Measurements from ENCODE around the gene SLC35G1.

Gene SLC35G1

DNA sequence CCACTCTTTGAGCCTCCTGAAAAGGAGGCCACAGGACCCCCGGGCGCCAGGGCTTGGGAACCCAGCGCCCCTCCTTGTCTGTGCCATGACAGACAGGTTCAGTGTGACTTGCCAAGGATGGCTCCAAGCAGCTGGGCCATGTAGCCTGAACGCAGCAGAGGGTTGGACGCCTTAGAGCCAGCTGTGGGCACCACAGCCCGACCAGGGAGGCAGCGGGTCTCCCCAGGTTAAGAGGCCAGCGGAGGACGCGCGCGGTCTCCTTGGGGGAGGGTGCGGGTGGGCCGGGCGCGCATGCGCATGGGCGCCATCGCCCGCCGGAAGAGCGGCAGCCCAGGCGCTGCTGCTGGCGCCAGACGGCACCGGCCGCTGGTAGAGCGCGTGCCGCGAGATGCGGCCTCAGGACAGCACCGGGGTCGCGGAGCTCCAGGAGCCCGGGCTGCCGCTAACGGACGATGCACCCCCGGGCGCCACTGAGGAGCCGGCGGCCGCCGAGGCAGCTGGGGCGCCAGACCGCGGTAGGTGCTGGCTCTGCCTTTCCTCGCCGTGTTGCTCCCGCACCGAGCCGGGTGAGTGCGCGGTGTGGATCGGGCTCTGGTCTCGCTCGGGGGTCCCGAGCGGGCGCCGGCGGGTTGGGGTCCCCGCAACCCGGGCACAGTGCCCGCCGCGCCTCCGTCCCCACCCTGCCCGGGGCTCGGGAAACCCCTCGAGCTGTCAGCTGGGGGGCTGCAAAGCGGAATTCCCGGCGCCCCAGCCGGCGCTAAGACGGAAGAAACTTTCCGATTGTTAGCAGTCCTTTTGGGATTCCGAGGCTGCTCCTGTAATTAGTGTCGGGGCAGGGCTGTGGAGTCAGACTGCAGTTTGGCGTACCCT is at the start of gene SLC35G1:
SLC35G1 (plus strand) TSS at position 333 of the 870 bp plus-strand sequence; CDS start at position 389, 56 bp downstream.
- Histone ChIP-seq H3K36me3 (0 out of 2 replicates have a peak, but pooled peaks cover 8% of the 10 kb centered on the region), H3K27ac (peak within 1 kb of the TSS; percentile 83), H3K27me3 (no peaks in the 10 kb centered on the region), H3K9me3 (peaks cover 9% of the 10 kb centered on the region), H3K4me2 (peak within 1 kb of the TSS; percentile 67), H3K9ac (peak within 1 kb of the TSS; percentile 84), H3K4me3 (peak within 1 kb of the TSS; percentile 77), H3K4me1 (peaks cover 15% of the 10 kb centered on the region), H4K20me1 (no peaks in the 10 kb centered on the region)
- no peak for TF ChIP-seq Cebpa-rat (IDR thresholded peaks at IDR 0.05)

- Histone ChIP-seq H3K4me2 (no peak overlapping the region), H3K4me3 (no peak overlapping the region), H3K4me1 (peaks cover 6% of the 10 kb centered on the region; the same call in 1 of the 2 replicates), H3K9me3 (peaks cover 14% of the 10 kb centered on the region; the same call in 1 of the 2 replicates), H3K27me3 (no peaks in the 10 kb centered on the region), H3K36me3 (no peaks in the 10 kb centered on the region), H3K27ac (no peak overlapping the region), H3K9ac (no peak overlapping the region), H4K20me1 (no peaks in the 10 kb centered on the region)
- TF ChIP-seq Cebpa-rat (IDR thresholded peaks at IDR 0.05), result no peak
Observed at GRCh38 chr10:93844979-93845626, 48.7 kb upstream of the SLC35G1 start.

DNA sequence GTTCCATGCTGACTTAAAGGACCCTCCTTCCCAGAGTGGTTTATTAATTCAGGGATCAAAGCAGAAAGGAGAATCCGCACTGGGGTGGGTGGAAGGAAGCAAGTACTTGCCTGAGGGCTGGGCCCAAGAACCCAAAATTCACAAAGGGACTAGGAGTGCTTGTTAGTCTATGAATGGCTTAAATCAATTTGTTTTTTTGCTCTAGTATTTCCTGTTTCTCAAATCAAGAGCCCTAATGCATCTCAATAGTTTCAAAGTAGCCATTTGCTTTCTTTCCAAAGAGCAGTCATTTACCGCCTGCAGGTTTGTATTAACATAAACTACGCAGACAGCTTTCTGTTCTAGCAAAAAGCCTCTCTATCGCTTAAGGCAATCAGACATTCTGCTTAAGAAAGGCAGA is 44.2 kb upstream of the SLC35G1 start:
- Histone ChIP-seq H4K20me1 (no peaks in the 10 kb centered on the region), H3K9ac (no peak overlapping the region), H3K9me3 (peaks cover 14% of the 10 kb centered on the region; the same call in 1 of the 2 replicates), H3K27me3 (no peaks in the 10 kb centered on the region), H3K4me1 (no peaks in the 10 kb centered on the region), H3K4me3 (no peak overlapping the region), H3K27ac (no peak overlapping the region), H3K36me3 (no peaks in the 10 kb centered on the region), H3K4me2 (no peak overlapping the region)
- TF ChIP-seq Cebpa-rat (IDR thresholded peaks at IDR 0.05), result no peak

GRCh38 chr10:93850031-93851015 is 43.5 kb upstream of the SLC35G1 start:
- Histone ChIP-seq H3K36me3 (no peaks in the 10 kb centered on the region), H4K20me1 (no peaks in the 10 kb centered on the region), H3K27ac (no peak overlapping the region), H3K4me2 (no peak overlapping the region), H3K27me3 (no peaks in the 10 kb centered on the region), H3K9me3 (0 out of 2 replicates have a peak, but pooled peaks cover 9% of the 10 kb centered on the region), H3K4me1 (no peaks in the 10 kb centered on the region), H3K9ac (no peak overlapping the region), H3K4me3 (no peak overlapping the region)
- no peak for TF ChIP-seq Cebpa-rat (IDR thresholded peaks at IDR 0.05)

DNA sequence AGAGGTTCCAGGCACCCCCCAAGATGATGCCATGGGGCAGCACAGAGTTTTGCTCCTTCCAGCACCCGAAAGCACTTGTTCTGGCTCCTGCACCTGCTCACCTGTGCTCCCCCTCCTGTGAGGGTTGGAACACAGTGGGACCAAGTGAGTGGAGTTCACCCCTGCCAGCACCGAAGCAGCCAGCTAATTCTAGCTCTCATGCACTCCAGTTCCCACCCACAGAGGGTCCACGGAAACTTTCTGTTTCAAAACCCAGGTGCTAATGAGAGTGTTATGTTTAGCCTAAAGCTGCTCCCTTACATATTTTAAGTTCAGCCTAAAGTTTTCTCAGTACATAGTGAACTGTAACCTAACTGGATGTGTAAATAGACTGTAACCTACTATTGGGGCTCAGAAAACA is 42.6 kb upstream of the SLC35G1 start:
- Histone ChIP-seq H3K27me3 (no peaks in the 10 kb centered on the region), H3K4me2 (no peak overlapping the region), H3K27ac (no peak overlapping the region), H3K9ac (no peak overlapping the region), H3K4me3 (no peak overlapping the region), H3K9me3 (0 out of 2 replicates have a peak, but pooled peaks cover 9% of the 10 kb centered on the region), H3K36me3 (no peaks in the 10 kb centered on the region), H3K4me1 (no peaks in the 10 kb centered on the region), H4K20me1 (no peaks in the 10 kb centered on the region)
- no peak for TF ChIP-seq Cebpa-rat (IDR thresholded peaks at IDR 0.05)

DNA sequence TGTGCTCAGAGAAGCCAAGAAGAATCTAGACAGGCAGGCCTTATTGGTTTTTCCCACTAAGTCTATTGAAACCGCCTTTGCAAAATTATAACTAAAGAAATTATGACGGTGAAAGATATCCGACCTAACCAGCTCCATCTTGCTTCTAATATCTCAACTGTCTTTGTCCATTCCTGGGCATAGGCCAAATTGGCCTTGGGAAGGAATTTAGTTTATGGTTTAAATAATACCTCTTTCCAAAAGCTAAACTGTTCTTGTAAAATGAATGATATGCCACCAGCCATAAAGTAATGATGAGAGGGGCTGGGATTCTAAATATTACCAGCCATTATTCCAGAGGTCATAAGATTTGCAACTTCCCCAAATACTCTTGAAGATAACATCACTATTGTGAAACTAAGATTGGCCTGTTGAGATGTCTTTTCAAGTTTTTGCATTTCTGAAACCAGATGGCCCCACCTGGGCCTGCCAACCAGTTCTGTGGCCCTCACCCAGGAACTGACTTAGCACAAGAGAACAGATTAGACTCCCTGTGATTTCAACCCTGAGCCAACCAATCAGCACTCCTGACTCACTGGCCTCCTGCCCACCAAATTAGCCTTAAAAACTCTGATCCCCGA is 41.2 kb upstream of the SLC35G1 start:
- H3K27ac ChIP-seq, result no peak overlapping the region
- no peaks in the 10 kb centered on the region for H3K27me3 ChIP-seq
- no peak overlapping the region for H3K9ac ChIP-seq
- H3K4me2 ChIP-seq, result no peak overlapping the region
- no peaks in the 10 kb centered on the region for H4K20me1 ChIP-seq
- H3K4me1 ChIP-seq, result peaks cover 3% of the 10 kb centered on the region
- H3K9me3 ChIP-seq, result 0 out of 2 replicates have a peak, but pooled peaks cover 9% of the 10 kb centered on the region
- H3K36me3 ChIP-seq, result no peaks in the 10 kb centered on the region
- no peak for TF ChIP-seq Cebpa-rat (IDR thresholded peaks at IDR 0.05)
- no peak overlapping the region for H3K4me3 ChIP-seq

DNA sequence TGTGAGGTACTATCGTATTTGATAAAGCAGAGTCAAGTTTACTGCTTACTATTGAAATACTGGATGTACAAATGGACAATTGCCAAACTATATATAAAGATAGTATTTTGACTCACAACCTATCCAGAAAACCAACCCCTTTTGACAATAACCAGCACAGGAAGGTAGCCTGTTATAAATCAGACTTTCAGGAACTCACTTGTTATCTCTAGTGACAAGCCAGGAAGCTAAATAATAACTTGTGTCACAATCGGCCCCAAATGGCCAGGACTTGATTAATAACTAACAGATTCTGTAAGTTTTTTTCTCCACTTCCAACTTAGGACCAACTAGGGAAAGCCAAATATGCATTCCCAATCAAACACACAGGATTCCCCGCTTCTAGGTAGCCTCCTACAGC is 38.8 kb upstream of the SLC35G1 start:
- TF ChIP-seq Cebpa-rat (IDR thresholded peaks at IDR 0.05), result no peak

DNA sequence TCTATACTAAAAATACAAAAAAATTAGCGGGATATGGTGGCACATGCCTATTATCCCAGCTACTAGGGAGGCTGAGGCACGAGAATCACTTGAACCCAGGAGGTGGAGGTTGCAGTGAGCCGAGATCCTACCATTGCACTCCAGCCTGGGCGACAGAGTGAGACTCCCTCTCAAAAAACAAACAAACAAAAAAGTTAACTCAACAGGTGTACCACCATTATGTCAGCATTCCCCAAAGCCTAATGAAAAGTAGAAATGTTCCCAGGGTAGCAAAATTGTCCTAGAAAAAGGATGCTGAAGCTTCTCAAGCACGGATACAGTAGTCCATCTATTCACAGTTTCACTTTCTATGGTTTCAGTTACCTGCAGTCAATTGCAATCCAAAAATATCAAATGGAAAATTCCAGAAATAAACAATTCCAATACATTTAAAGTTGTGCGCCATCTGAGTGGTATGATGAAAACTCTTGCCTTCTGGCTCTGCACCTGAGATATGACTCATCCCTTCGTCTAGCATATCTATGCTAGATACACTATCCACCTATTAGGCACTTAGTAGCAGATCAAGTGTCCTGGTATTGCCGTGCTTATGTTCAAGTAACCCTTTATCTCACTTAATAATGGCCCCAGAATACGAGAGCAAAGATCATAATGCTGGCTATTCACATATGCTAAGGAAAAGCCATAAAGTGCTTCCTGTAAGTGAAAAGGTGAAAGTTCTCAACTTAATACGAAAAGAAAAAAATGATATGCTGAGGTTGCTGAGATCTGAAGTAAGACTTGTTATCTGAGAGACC is 37.2 kb upstream of the SLC35G1 start:
- TF ChIP-seq Cebpa-rat (IDR thresholded peaks at IDR 0.05), result no peak
- no peak overlapping the region for H3K4me2 ChIP-seq
- H3K27me3 ChIP-seq, result no peaks in the 10 kb centered on the region
- H3K27ac ChIP-seq, result no peak overlapping the region
- H3K4me3 ChIP-seq, result no peak overlapping the region
- peaks cover 10% of the 10 kb centered on the region for H3K4me1 ChIP-seq
- no peaks in the 10 kb centered on the region for H4K20me1 ChIP-seq
- no peak overlapping the region for H3K9ac ChIP-seq
- H3K36me3 ChIP-seq, result no peaks in the 10 kb centered on the region
- H3K9me3 ChIP-seq, result peaks cover under 1% of the 10 kb centered on the region; the same call in 1 of the 2 replicates

More for the DNA sequence above, 38.8 kb upstream of the SLC35G1 start:
- H3K27ac ChIP-seq, result no peak overlapping the region
- no peak overlapping the region for H3K9ac ChIP-seq
- no peak overlapping the region for H3K4me3 ChIP-seq
- H3K36me3 ChIP-seq, result no peaks in the 10 kb centered on the region
- no peaks in the 10 kb centered on the region for H3K27me3 ChIP-seq
- H3K4me1 ChIP-seq, result peaks cover 10% of the 10 kb centered on the region
- no peaks in the 10 kb centered on the region for H3K9me3 ChIP-seq
- no peaks in the 10 kb centered on the region for H4K20me1 ChIP-seq
- H3K4me2 ChIP-seq, result no peak overlapping the region
